ENCODE data around the gene HMCES.

Gene HMCES

GRCh38 chr3:129278439-129278965, at the start of gene HMCES:
Gene HMCES, plus strand, starts transcription at chr3:129278870. Its CDS starts 863 bp downstream, at chr3:129279733.
- DNase-seq = peak; percentile 66

- DNase-seq = no peak
Measured at GRCh38 chr3:129228891-129229585, 49.6 kb upstream of the HMCES start.

- DNase-seq = no peak
Measured at GRCh38 chr3:129230311-129231019, 48.2 kb upstream of the HMCES start.

GRCh38 chr3:129231331-129232119, 47.1 kb upstream of the HMCES start:
- DNase-seq = no peak

- DNase-seq = no peak
Measured at GRCh38 chr3:129233538-129233937, 45.1 kb upstream of the HMCES start.

- no peak for DNase-seq
Measured at GRCh38 chr3:129234441-129234840, 44.2 kb upstream of the HMCES start.

- DNase-seq = no peak
Measured at GRCh38 chr3:129235344-129235917, 43.2 kb upstream of the HMCES start.

- no peak for DNase-seq
Measured at GRCh38 chr3:129238945-129239705, 39.5 kb upstream of the HMCES start.

GRCh38 chr3:129239991-129240390, 38.7 kb upstream of the HMCES start:
- DNase-seq = no peak

GRCh38 chr3:129240436-129240835, 38.2 kb upstream of the HMCES start:
- no peak for DNase-seq

GRCh38 chr3:129245141-129245540, 33.5 kb upstream of the HMCES start:
- no peak for DNase-seq

- DNase-seq = peak; percentile 60
Measured at GRCh38 chr3:129245641-129246306, 32.9 kb upstream of the HMCES start.

GRCh38 chr3:129246636-129247035, 32.0 kb upstream of the HMCES start:
- DNase-seq = no peak

- DNase-seq = no peak
Measured at GRCh38 chr3:129248286-129248979, 30.2 kb upstream of the HMCES start.

GRCh38 chr3:129249284-129250065, 29.2 kb upstream of the HMCES start, which contains the start of gene COPG1:
Gene COPG1, plus strand, starts transcription at chr3:129249606. Its CDS starts 104 bp downstream, at chr3:129249710.
- DNase-seq = peak; percentile 47

- no peak for DNase-seq
Measured at GRCh38 chr3:129252748-129253147, 25.9 kb upstream of the HMCES start.

GRCh38 chr3:129254536-129255230, 24.0 kb upstream of the HMCES start:
- no peak for DNase-seq

- no peak for DNase-seq
Measured at GRCh38 chr3:129256270-129256669, 22.4 kb upstream of the HMCES start.

- no peak for DNase-seq
Measured at GRCh38 chr3:129257609-129258008, 21.1 kb upstream of the HMCES start.

All from NCI-H2029 (cell line).